SK-N-SH treated with all-trans-retinoic acid at 6 μM for 48 hours (cell line): ENCODE results near the gene RHOT2.

Experiments used
- ATAC-seq: fragments of 200-7000 bp; cut with Tn5 transposase; 3 replicates; pipeline ENCODE4 v1.9.1; 2020; ENCODE audit warnings: mild to moderate bottlenecking, moderate library complexity
- BACH2 ChIP-seq: fragments of 250-450 bp; sonication (Bioruptor Pico); IDR thresholded peaks from 2 replicates; pipeline ENCODE4 v1.9.0; 2021; ENCODE audit warnings: mild to moderate bottlenecking, borderline replicate concordance
- CSDC2 ChIP-seq: fragments of 250-450 bp; sonication (Bioruptor Pico); IDR thresholded peaks from 2 replicates; pipeline ENCODE4 v1.5.0; 2020; ENCODE audit warnings: mild to moderate bottlenecking, moderate library complexity
- ESRRG ChIP-seq: fragments of 250-450 bp; sonication (Bioruptor Pico); IDR thresholded peaks from 2 replicates; pipeline ENCODE4 v1.6.1; 2021; ENCODE audit warnings: mild to moderate bottlenecking
- GLIS3 ChIP-seq: fragments of 250-450 bp; sonication (Bioruptor Pico); IDR thresholded peaks from 2 replicates; pipeline ENCODE4 v1.5.0; 2020; ENCODE audit warnings: mild to moderate bottlenecking, moderate library complexity
- ISL1 ChIP-seq: fragments of 250-450 bp; sonication (Bioruptor Pico); IDR thresholded peaks from 2 replicates; pipeline ENCODE4 v2.1.2; 2022; ENCODE audit warnings: mild to moderate bottlenecking, moderate library complexity
- OSR1 ChIP-seq: fragments of 250-450 bp; sonication (Bioruptor Pico); IDR thresholded peaks from 2 replicates; pipeline ENCODE4 v1.8.0; 2022; ENCODE audit warnings: moderate library complexity, mild to moderate bottlenecking, inconsistent platforms
- PPARA ChIP-seq: fragments of 250-450 bp; sonication (Bioruptor Pico); IDR thresholded peaks from 2 replicates; pipeline ENCODE4 v1.5.0; 2020; ENCODE audit warnings: mild to moderate bottlenecking, borderline replicate concordance
- RARB ChIP-seq: fragments of 250-450 bp; sonication (Bioruptor Pico); IDR thresholded peaks from 2 replicates; pipeline ENCODE4 v1.8.0; 2021; ENCODE audit warnings: mild to moderate bottlenecking, moderate library complexity
- SNAI2 ChIP-seq: fragments of 250-450 bp; sonication (Bioruptor Pico); IDR thresholded peaks from 2 replicates; pipeline ENCODE4 v1.5.0; 2020; ENCODE audit warnings: mild to moderate bottlenecking, moderate library complexity
- TCF4 ChIP-seq: fragments of 250-450 bp; sonication (Bioruptor Pico); IDR thresholded peaks from 2 replicates; pipeline ENCODE4 v1.8.0; 2021; ENCODE audit warnings: mild to moderate bottlenecking, moderate library complexity, borderline replicate concordance
- TOX ChIP-seq: fragments of 250-450 bp; sonication (Bioruptor Pico); IDR thresholded peaks from 2 replicates; pipeline ENCODE4 v1.8.0; 2021; ENCODE audit warnings: mild to moderate bottlenecking, moderate library complexity, borderline replicate concordance
- TSHZ2 ChIP-seq: fragments of 250-450 bp; sonication (Bioruptor Pico); IDR thresholded peaks from 2 replicates; pipeline ENCODE4 v1.5.0; 2020; ENCODE audit warnings: mild to moderate bottlenecking, moderate library complexity
- ZC3H10 ChIP-seq: fragments of 250-450 bp; sonication (Bioruptor Pico); IDR thresholded peaks from 2 replicates; pipeline ENCODE4 v1.5.1; 2021; ENCODE audit warnings: mild to moderate bottlenecking, moderate library complexity
- ZFP3 ChIP-seq: fragments of 250-450 bp; sonication (Bioruptor Pico); IDR thresholded peaks from 2 replicates; pipeline ENCODE4 v1.5.0; 2020; ENCODE audit warnings: mild to moderate bottlenecking, moderate library complexity
- ZFP30 ChIP-seq: fragments of 450-650 bp; formaldehyde crosslinking; IDR thresholded peaks from 2 replicates; pipeline ENCODE4 v1.5.0; 2022; ENCODE audit warnings: mild to moderate bottlenecking, moderate library complexity
- ZNF70 ChIP-seq: fragments of 450-650 bp; formaldehyde crosslinking; IDR thresholded peaks from 2 replicates; pipeline ENCODE4 v1.5.0; 2020; ENCODE audit warnings: mild to moderate bottlenecking, moderate library complexity
- ZNF8 ChIP-seq: fragments of 450-650 bp; formaldehyde crosslinking; IDR thresholded peaks from 2 replicates; pipeline ENCODE4 v1.5.0; 2020; ENCODE audit warnings: mild to moderate bottlenecking, moderate library complexity
- TF ChIP-seq, protein P1 (sequence below): fragments of 250-450 bp; sonication (Bioruptor Pico); IDR thresholded peaks from 2 replicates; pipeline ENCODE4 v1.5.1; 2020; ENCODE audit warnings: low read depth, mild to moderate bottlenecking, moderate library complexity
- TF ChIP-seq, protein P2 (sequence below): fragments of 250-450 bp; sonication (Bioruptor Pico); IDR thresholded peaks from 2 replicates; pipeline ENCODE4 v1.8.0; 2021; ENCODE audit warnings: low read depth, mild to moderate bottlenecking, moderate library complexity, borderline replicate concordance
- TF ChIP-seq, protein P3 (sequence below): fragments of 250-450 bp; sonication (Bioruptor Pico); IDR thresholded peaks from 2 replicates; pipeline ENCODE4 v1.5.1; 2021; ENCODE audit warnings: mild to moderate bottlenecking, moderate library complexity

RHOT2 gene

DNA sequence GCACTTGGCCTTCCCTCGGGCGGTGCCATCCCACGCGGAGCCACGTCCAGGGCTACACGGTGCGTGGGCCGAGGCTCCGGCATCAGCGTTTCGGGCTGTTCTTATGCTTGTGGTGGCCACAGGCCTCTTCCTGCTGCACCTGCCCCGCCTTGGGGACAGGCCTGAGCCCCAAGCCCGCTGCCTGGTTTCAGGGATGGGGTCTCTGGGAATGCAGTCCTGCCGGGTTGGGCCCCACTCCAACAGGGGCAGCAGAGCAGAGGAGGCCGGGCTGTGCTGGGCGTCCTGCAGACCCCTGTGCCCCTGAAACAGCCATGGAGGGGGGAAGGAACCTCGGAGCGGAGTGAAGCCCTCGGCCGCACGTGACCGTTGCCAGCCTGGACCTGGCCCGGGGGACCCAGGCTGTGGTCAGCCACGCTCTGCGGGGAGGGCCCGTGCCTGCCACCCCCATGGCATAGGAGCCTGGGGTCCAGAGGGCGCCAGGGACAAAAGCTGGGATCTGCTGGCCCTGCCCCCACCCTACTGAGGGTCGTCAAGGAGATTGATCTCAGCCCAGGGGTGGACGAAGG, 37.6 kb upstream of the RHOT2 start (continued):
- no peak for TF ChIP-seq TSHZ2 (CRISPR knock-in tag)
- TF ChIP-seq BACH2 (CRISPR knock-in tag): no peak
- TF ChIP-seq, protein P1, sequence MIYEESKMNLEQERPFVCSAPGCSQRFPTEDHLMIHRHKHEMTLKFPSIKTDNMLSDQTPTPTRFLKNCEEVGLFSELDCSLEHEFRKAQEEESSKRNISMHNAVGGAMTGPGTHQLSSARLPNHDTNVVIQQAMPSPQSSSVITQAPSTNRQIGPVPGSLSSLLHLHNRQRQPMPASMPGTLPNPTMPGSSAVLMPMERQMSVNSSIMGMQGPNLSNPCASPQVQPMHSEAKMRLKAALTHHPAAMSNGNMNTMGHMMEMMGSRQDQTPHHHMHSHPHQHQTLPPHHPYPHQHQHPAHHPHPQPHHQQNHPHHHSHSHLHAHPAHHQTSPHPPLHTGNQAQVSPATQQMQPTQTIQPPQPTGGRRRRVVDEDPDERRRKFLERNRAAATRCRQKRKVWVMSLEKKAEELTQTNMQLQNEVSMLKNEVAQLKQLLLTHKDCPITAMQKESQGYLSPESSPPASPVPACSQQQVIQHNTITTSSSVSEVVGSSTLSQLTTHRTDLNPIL: no peak
- TF ChIP-seq ISL1 (CRISPR knock-in tag): no peak
- TF ChIP-seq ESRRG (CRISPR knock-in tag): no peak
- TF ChIP-seq TOX: no peak

GRCh38 chr16:630815-631405, 37.0 kb upstream of the RHOT2 start, which contains the start of gene WFIKKN1:
WFIKKN1 (plus strand) TSS chr16:630985; CDS start chr16:631254, 269 bp downstream.
- no peak for ATAC-seq
- TF ChIP-seq OSR1: no peak
- TF ChIP-seq CSDC2: no peak
- TF ChIP-seq ZFP3 (CRISPR knock-in tag): no peak
- TF ChIP-seq ZFP30 (CRISPR knock-in tag): no peak
- TF ChIP-seq ZC3H10 (CRISPR knock-in tag): no peak
- TF ChIP-seq, protein P2, sequence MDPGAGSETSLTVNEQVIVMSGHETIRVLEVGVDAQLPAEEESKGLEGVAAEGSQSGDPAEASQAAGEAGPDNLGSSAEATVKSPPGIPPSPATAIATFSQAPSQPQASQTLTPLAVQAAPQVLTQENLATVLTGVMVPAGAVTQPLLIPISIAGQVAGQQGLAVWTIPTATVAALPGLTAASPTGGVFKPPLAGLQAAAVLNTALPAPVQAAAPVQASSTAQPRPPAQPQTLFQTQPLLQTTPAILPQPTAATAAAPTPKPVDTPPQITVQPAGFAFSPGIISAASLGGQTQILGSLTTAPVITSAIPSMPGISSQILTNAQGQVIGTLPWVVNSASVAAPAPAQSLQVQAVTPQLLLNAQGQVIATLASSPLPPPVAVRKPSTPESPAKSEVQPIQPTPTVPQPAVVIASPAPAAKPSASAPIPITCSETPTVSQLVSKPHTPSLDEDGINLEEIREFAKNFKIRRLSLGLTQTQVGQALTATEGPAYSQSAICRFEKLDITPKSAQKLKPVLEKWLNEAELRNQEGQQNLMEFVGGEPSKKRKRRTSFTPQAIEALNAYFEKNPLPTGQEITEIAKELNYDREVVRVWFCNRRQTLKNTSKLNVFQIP (CRISPR knock-in tag): no peak
- TF ChIP-seq, protein P1: no peak
- TF ChIP-seq RARB: no peak
- TF ChIP-seq TCF4 (CRISPR knock-in tag): no peak
- no peak for TF ChIP-seq TOX
- TF ChIP-seq, protein P3, sequence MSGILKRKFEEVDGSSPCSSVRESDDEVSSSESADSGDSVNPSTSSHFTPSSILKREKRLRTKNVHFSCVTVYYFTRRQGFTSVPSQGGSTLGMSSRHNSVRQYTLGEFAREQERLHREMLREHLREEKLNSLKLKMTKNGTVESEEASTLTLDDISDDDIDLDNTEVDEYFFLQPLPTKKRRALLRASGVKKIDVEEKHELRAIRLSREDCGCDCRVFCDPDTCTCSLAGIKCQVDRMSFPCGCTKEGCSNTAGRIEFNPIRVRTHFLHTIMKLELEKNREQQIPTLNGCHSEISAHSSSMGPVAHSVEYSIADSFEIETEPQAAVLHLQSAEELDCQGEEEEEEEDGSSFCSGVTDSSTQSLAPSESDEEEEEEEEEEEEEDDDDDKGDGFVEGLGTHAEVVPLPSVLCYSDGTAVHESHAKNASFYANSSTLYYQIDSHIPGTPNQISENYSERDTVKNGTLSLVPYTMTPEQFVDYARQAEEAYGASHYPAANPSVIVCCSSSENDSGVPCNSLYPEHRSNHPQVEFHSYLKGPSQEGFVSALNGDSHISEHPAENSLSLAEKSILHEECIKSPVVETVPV (CRISPR knock-in tag): no peak
- TF ChIP-seq ISL1 (CRISPR knock-in tag): no peak
- no peak for TF ChIP-seq BACH2 (CRISPR knock-in tag)
- TF ChIP-seq SNAI2 (CRISPR knock-in tag): no peak
- no peak for TF ChIP-seq ESRRG (CRISPR knock-in tag)
- TF ChIP-seq PPARA (CRISPR knock-in tag): no peak
- TF ChIP-seq TSHZ2 (CRISPR knock-in tag): no peak
- no peak for TF ChIP-seq GLIS3 (CRISPR knock-in tag)
- no peak for TF ChIP-seq ZNF70 (CRISPR knock-in tag)
- TF ChIP-seq ZNF8 (CRISPR knock-in tag): no peak
